H1 (cell line): ENCODE measurements around the gene SLC43A2. TPM values are rescaled to one million over a fixed set of nuclear protein-coding genes. Genes with fewer than 3 reads are reported as not detected.

Experiments used
- CTCF ChIA-PET: fragments of 300-600 bp; sonication (Branson Sonifier 250); formaldehyde crosslinking; loops from one replicate; lab custom pipeline; 2021; ENCODE audit not compliant: partially characterized antibody; lab: Charles Lee
- POLR2A ChIA-PET: fragments of 300-600 bp; sonication (Branson Sonifier 250); formaldehyde crosslinking; loops from one replicate; lab custom pipeline; 2021; ENCODE audit warnings: inconsistent platforms; ENCODE audit not compliant: partially characterized antibody; lab: Charles Lee
- DNase-seq, 2 experiments: peaks; one replicate each; pipeline versions ENCODE4 v3.0.0 to v3.0.0-alpha.2; 2010 to 2022; ENCODE audit warnings: low spot score in 2 of 2, low read depth in 1 of 2, mixed read lengths in 1 of 2
- FAIRE-seq: peaks from 2 replicates; lab custom pipeline; 2011; peaks lifted over from hg19 to GRCh38; lab: Jason Lieb, UNC
- H2AFZ ChIP-seq: 2 replicates; pipeline ENCODE4 v1.8.1; 2012; ENCODE audit warnings: low read length, inconsistent platforms
- H2AK5ac ChIP-seq: 2 replicates; pipeline ENCODE4 v1.6.1; 2013; ENCODE audit warnings: low read depth, low read length
- H2BK120ac ChIP-seq: replicated peaks from 2 replicates; pipeline ENCODE3; 2013; ENCODE audit warnings: low read depth, low read length, inconsistent platforms
- H2BK12ac ChIP-seq: 2 replicates; pipeline ENCODE4 v1.6.1; 2013; ENCODE audit warnings: low read depth, low read length
- H2BK15ac ChIP-seq: 2 replicates; pipeline ENCODE4 v1.6.1; 2013; ENCODE audit warnings: low read length
- H2BK20ac ChIP-seq: 2 replicates; pipeline ENCODE4 v1.6.1; 2013; ENCODE audit warnings: low read length
- H2BK5ac ChIP-seq: 2 replicates; pipeline ENCODE4 v1.6.1; 2013; ENCODE audit warnings: low read depth, low read length
- H3K14ac ChIP-seq: 2 replicates; pipeline ENCODE4 v1.6.1; 2013; ENCODE audit warnings: inconsistent platforms; ENCODE audit not compliant: insufficient read length
- H3K18ac ChIP-seq: 2 replicates; pipeline ENCODE4 v1.6.1; 2013; ENCODE audit warnings: low read length; ENCODE audit errors: extremely low read depth
- H3K23ac ChIP-seq: 2 replicates; pipeline ENCODE4 v1.6.1; 2013; ENCODE audit warnings: inconsistent platforms; ENCODE audit not compliant: insufficient read length
- H3K23me2 ChIP-seq: 2 replicates; pipeline ENCODE4 v1.6.1; 2013; ENCODE audit warnings: low read depth, low read length
- H3K27ac ChIP-seq: 2 replicates; pipeline ENCODE4 v1.6.1; 2011; ENCODE audit warnings: low read depth, low read length, inconsistent platforms
- H3K27me3 ChIP-seq, 4 experiments: replicated peaks in 1 of 4; 1 replicate in 1 of 4; 2 replicates in 3 of 4; pipeline versions ENCODE4 v1.6.1 to v1.8.1; 2011 to 2013; ENCODE audit warnings: low read length in 3 of 4, mild to moderate bottlenecking in 3 of 4, inconsistent platforms in 2 of 4, mixed read lengths in 2 of 4, moderate library complexity in 1 of 4; ENCODE audit not compliant: control insufficient read depth in 3 of 4, insufficient read depth in 3 of 4; ENCODE audit errors: extremely low read depth in 1 of 4
- H3K36me3 ChIP-seq, 4 experiments: 2 replicates each; pipeline versions ENCODE4 v1.6.1 to v1.8.1; 2011 to 2013; ENCODE audit warnings: mild to moderate bottlenecking in 4 of 4, low read length in 3 of 4, moderate library complexity in 2 of 4, control low read depth in 1 of 4, inconsistent platforms in 1 of 4; ENCODE audit not compliant: insufficient read depth in 4 of 4, control insufficient read depth in 2 of 4
- H3K4ac ChIP-seq: replicated peaks from 2 replicates; pipeline ENCODE3; 2013; ENCODE audit warnings: low read length, low read depth, mixed read lengths, inconsistent platforms; ENCODE audit not compliant: insufficient read length
- H3K4me1 ChIP-seq, 4 experiments: replicated peaks in 1 of 4; 1 replicate in 1 of 4; 2 replicates in 3 of 4; pipeline versions ENCODE4 v1.6.1 to v1.8.1; 2011 to 2013; ENCODE audit warnings: low read length in 3 of 4, inconsistent platforms in 2 of 4, mixed read lengths in 1 of 4; ENCODE audit not compliant: insufficient read depth in 4 of 4, control insufficient read depth in 3 of 4
- H3K4me2 ChIP-seq, 2 experiments: 2 replicates each; pipeline versions ENCODE4 v1.6.1 to v1.8.1; 2011 to 2013; ENCODE audit warnings: low read depth in 2 of 2, low read length in 2 of 2, control low read depth in 1 of 2, inconsistent platforms in 1 of 2, mild to moderate bottlenecking in 1 of 2; ENCODE audit not compliant: insufficient read depth in 1 of 2
- H3K4me3 ChIP-seq, 4 experiments: fragments of 200-600, 300-600 bp in 1 of 4; sonication (generic), shearing (Covaris generic), sonication (Bioruptor Twin) in 1 of 4; 2 replicates each; pipeline versions ENCODE4 v1.5.1 to v1.8.1; 2011 to 2016; ENCODE audit warnings: low read length in 4 of 4, low read depth in 3 of 4, control low read depth in 2 of 4, inconsistent platforms in 2 of 4, mild to moderate bottlenecking in 2 of 4, mixed read lengths in 1 of 4, moderate library complexity in 1 of 4; ENCODE audit not compliant: insufficient read depth in 2 of 4; ENCODE audit errors: extremely low read depth in 1 of 4
- H3K56ac ChIP-seq: replicated peaks from 2 replicates; pipeline ENCODE3; 2013; ENCODE audit warnings: low read depth, mild to moderate bottlenecking, mixed read lengths, low read length, inconsistent platforms; ENCODE audit not compliant: insufficient read length
- H3K79me1 ChIP-seq: 2 replicates; pipeline ENCODE4 v1.6.1; 2013; ENCODE audit warnings: low read depth, low read length, control low read depth
- H3K79me2 ChIP-seq, 2 experiments: 2 replicates each; pipeline versions ENCODE4 v1.6.1 to v1.8.1; 2012 to 2013; ENCODE audit warnings: low read length in 2 of 2, mild to moderate bottlenecking in 2 of 2, inconsistent platforms in 1 of 2; ENCODE audit not compliant: insufficient read depth in 2 of 2, control insufficient read depth in 1 of 2
- H3K9ac ChIP-seq, 4 experiments: replicated peaks in 1 of 4; 1 replicate in 1 of 4; 2 replicates in 3 of 4; pipeline versions ENCODE4 v1.6.1 to v1.8.1; 2011 to 2013; ENCODE audit warnings: low read depth in 3 of 4, low read length in 3 of 4, control low read depth in 2 of 4, mild to moderate bottlenecking in 2 of 4, moderate library complexity in 2 of 4, inconsistent platforms in 1 of 4; ENCODE audit errors: extremely low read depth in 1 of 4
- H3K9me3 ChIP-seq, 2 experiments: 2 replicates each; pipeline versions ENCODE4 v1.6.1 to v1.8.1; 2012 to 2013; ENCODE audit warnings: mild to moderate bottlenecking in 2 of 2, moderate library complexity in 2 of 2, control low read depth in 1 of 2, inconsistent platforms in 1 of 2, low read depth in 1 of 2, low read length in 1 of 2, mixed read lengths in 1 of 2; ENCODE audit not compliant: insufficient read depth in 2 of 2
- H4K20me1 ChIP-seq, 2 experiments: replicated peaks in 1 of 2; 2 replicates each; pipeline versions ENCODE3 to v1.8.1; 2011 to 2013; ENCODE audit warnings: inconsistent platforms in 2 of 2, low read length in 2 of 2, mild to moderate bottlenecking in 1 of 2; ENCODE audit not compliant: insufficient read depth in 2 of 2, control insufficient read depth in 1 of 2
- H4K5ac ChIP-seq: 2 replicates; pipeline ENCODE4 v1.6.1; 2013; ENCODE audit warnings: low read length, low read depth, mixed read lengths, inconsistent platforms; ENCODE audit not compliant: insufficient read length
- H4K8ac ChIP-seq: 2 replicates; pipeline ENCODE4 v1.8.0; 2013; ENCODE audit warnings: mild to moderate bottlenecking, moderate library complexity, low read length, inconsistent platforms; ENCODE audit not compliant: insufficient read depth; ENCODE audit errors: extremely low read depth
- H4K91ac ChIP-seq: replicated peaks from 2 replicates; pipeline ENCODE3; 2013; ENCODE audit warnings: low read length, mixed read lengths, inconsistent platforms; ENCODE audit not compliant: insufficient read length
- CBX8 ChIP-seq: fragments of 300-800, 300-1000 bp; sonication (generic); IDR thresholded peaks from 2 replicates; pipeline ENCODE4 v1.7.1; 2016; ENCODE audit warnings: low read depth, low read length, borderline replicate concordance
- CTCF ChIP-seq, 3 experiments: IDR thresholded peaks; 1 replicate in 2 of 3; 2 replicates in 1 of 3; pipeline versions ENCODE4 v1.5.1 to v1.6.1; 2011; ENCODE audit warnings: low read length in 3 of 3, mild to moderate bottlenecking in 3 of 3, inconsistent platforms in 2 of 3, low read depth in 1 of 3, moderate library complexity in 1 of 3; ENCODE audit not compliant: insufficient read depth in 1 of 3; ENCODE audit errors: control extremely low read depth in 1 of 3
- WGBS, 2 experiments: shearing (Covaris generic) in 1 of 2; methylation state at CpG; one replicate each; pipeline versions ENCODE4 v1.1.6 to v1.1.7; 2013 to 2015; ENCODE audit warnings: low lambda C conversion rate in 2 of 2, mixed read lengths in 2 of 2, inconsistent platforms in 1 of 2, low coverage in 1 of 2, missing lambda C conversion rate in 1 of 2; ENCODE audit not compliant: insufficient replicate concordance in 2 of 2, insufficient coverage in 1 of 2, insufficient read length in 1 of 2; ENCODE audit errors: extremely low coverage in 1 of 2, missing lambda C conversion rate in 1 of 2; 5-methylcytosine and 5-hydroxymethylcytosine counted together
- polyA plus RNA-seq, 7 experiments: library from polyadenylated mRNA; depleted of rRNA in 3 of 7; stranded (reverse) in 5 of 7; unstranded in 2 of 7; fragments of >200 nt in 5 of 7; fragments of 200-250 nt in 2 of 7; gene quantifications; 1 replicate in 5 of 7; 2 replicates in 1 of 7; 4 replicates in 1 of 7; pipeline versions ENCODE4 v1.2.1 to v1.2.3, GENCODE V29; 2011 to 2013; ENCODE audit warnings: missing spikeins in 2 of 7, mixed read lengths in 2 of 7
- total RNA-seq: library from RNA; stranded (reverse); fragmentation: NEBNext Ultra II Directional; extraction: Animal tissue kit (Norgen Biotek cat#: 25700); gene quantifications from 2 replicates; pipeline ENCODE4 v1.2.1, GENCODE V29; 2021

Gene SLC43A2
- total and polyA plus RNA-seq, 2 of the 8 experiments (the other 6 are each of a cell fraction or from before 2014, with no cell fraction given): 6.6 to 10.5 TPM

- no peak for TF ChIP-seq CBX8
- peak in 1 of 3 experiments; percentile 2; a peak in 1 of 4 replicates for TF ChIP-seq CTCF (IDR thresholded peaks at IDR 0.05; ENCODE audit: control extremely low read depth in 1 of 3, insufficient read depth in 1 of 3, low read depth in 1 of 3, low read length in 3 of 3)
- H2BK20ac ChIP-seq: 0 out of 2 replicates have a peak overlapping the region, but pooled peaks have one; percentile 80
- H3K79me1 ChIP-seq: no peaks in the 10 kb centered on the region
- ChIA-PET POLR2A (interaction anchor here (1.0 kb wide), 2 partner anchors 9 to 63 kb away, joined by 3 read pairs; partner anchors contain the start of gene SCARF1), CTCF (interaction anchor here (0.6 to 1.4 kb wide), 9 partner anchors 8 to 668 kb away, joined by 3 to 7 read pairs (median 4); partner anchors contain the start of gene SCARF1)
- no peak overlapping the region for H3K14ac ChIP-seq
- H3K18ac ChIP-seq: no peak overlapping the region
- H2BK120ac ChIP-seq: no peak overlapping the region
- H4K20me1 ChIP-seq: no peaks in the 10 kb centered on the region
- DNase-seq (no peak), FAIRE-seq (no peak)
- H3K23ac ChIP-seq: no peak overlapping the region
- no peak overlapping the region for H3K4ac ChIP-seq
- 83% methylated on average over 15 of the region's 15 CpGs; no CpG with 5 or more reads in 1 of the 2 experiments for WGBS, 2 experiments
- no peaks in the 10 kb centered on the region for H3K27me3 ChIP-seq
- no peak overlapping the region for H3K4me2 ChIP-seq
- H2AK5ac ChIP-seq: no peak overlapping the region
- H2AFZ ChIP-seq: no peak overlapping the region
- no peaks in the 10 kb centered on the region for H3K9me3 ChIP-seq
- H4K8ac ChIP-seq: no peak overlapping the region
- H2BK15ac ChIP-seq: no peak overlapping the region
- H3K4me1 ChIP-seq: peaks cover 0 to 24% (median 9%) of the 10 kb centered on the region in 4 experiments; a peak in 4 of 7 replicates
- no peak overlapping the region for H2BK12ac ChIP-seq
- H3K4me3 ChIP-seq: no peak overlapping the region
- H3K23me2 ChIP-seq: no peaks in the 10 kb centered on the region
- H3K27ac ChIP-seq: no peak overlapping the region
- no peak overlapping the region for H2BK5ac ChIP-seq
- no peak overlapping the region for H3K9ac ChIP-seq
- H3K56ac ChIP-seq: no peak overlapping the region
- H4K91ac ChIP-seq: peak overlapping the region; percentile 6
- 0 out of 8 replicates have a peak, but pooled peaks cover 0 to 2% (median 0%) of the 10 kb centered on the region in 4 experiments for H3K36me3 ChIP-seq
- H3K79me2 ChIP-seq: no peaks in the 10 kb centered on the region
- H4K5ac ChIP-seq: no peak overlapping the region
Measured at GRCh38 chr17:1636732-1637285, 8.2 kb upstream of the SLC43A2 start.
